Endothelial cell of umbilical vein (primary cell): ENCODE measurements around the gene GAB2.

ENCODE experiments used
- CTCF ChIP-seq, 2 donors: IDR thresholded peaks; 1 replicate in 1 of 2; 2 replicates in 1 of 2; pipeline ENCODE4 v1.5.1; 2011; ENCODE audit warnings: low read length in 2 of 2, mild to moderate bottlenecking in 2 of 2, moderate library complexity in 2 of 2, control low read depth in 1 of 2, inconsistent platforms in 1 of 2, low read depth in 1 of 2; ENCODE audit not compliant: insufficient read depth in 1 of 2; ENCODE audit errors: extremely low read depth in 1 of 2
- EZH2 ChIP-seq: IDR thresholded peaks from 2 replicates; pipeline ENCODE4 v1.6.1; 2012; ENCODE audit warnings: borderline replicate concordance, low read depth, mild to moderate bottlenecking, moderate library complexity, low read length, inconsistent platforms; ENCODE audit not compliant: severe bottlenecking
- JUN ChIP-seq: IDR thresholded peaks from 2 replicates; pipeline ENCODE4 v1.6.1; 2011; ENCODE audit warnings: borderline replicate concordance, low read depth; ENCODE audit not compliant: insufficient read length, insufficient read depth
- MYC ChIP-seq: IDR thresholded peaks from one replicate; pipeline ENCODE4 v1.6.1; 2011; ENCODE audit warnings: mild to moderate bottlenecking, low read depth, low read length
- POLR2A ChIP-seq: IDR thresholded peaks from 2 replicates; pipeline ENCODE4 v1.6.1; 2012; ENCODE audit warnings: low read depth, mild to moderate bottlenecking, control low read depth, low read length
- POLR2AphosphoS5 ChIP-seq: IDR thresholded peaks from 2 replicates; pipeline ENCODE4 v1.6.1; 2012; ENCODE audit warnings: low read depth, mild to moderate bottlenecking, control low read depth, low read length, moderate library complexity; ENCODE audit not compliant: insufficient read depth

- no peak for TF ChIP-seq POLR2A
- no peak for TF ChIP-seq CTCF (IDR thresholded peaks at IDR 0.05; ENCODE audit: extremely low read depth in 1 of 2, insufficient read depth in 1 of 2, low read depth in 1 of 2, low read length in 2 of 2)
- TF ChIP-seq POLR2AphosphoS5 = no peak
- TF ChIP-seq MYC = no peak
- TF ChIP-seq JUN = no peak
- TF ChIP-seq EZH2 = no peak
These were observed 65.4 kb downstream of the GAB2 start for GRCh38 chr11:78351979-78352841.
